Measurements from ENCODE around the gene SRPRA. TPM values are rescaled to one million over a fixed set of nuclear protein-coding genes. Genes with fewer than 3 reads are reported as not detected.
A peak's percentile ranks its signal among the peaks of the same experiment; 100 is the strongest.

Gene SRPRA
- polyA plus RNA-seq, 1 donor (not counting 4 experiments of a cell fraction or from before 2014, with no cell fraction given) = 56.0 TPM

GRCh38 chr11:126288237-126288636 lies 19.5 kb upstream of the SRPRA start:
- Histone ChIP-seq H3K36me3 (ENCODE audit: control insufficient read depth in 2 of 2, extremely low read depth in 1 of 2, insufficient read depth in 2 of 2, low read length in 2 of 2) (peaks cover 7 to 9% of the 10 kb centered on the region in 2 experiments), H3K9ac (ENCODE audit: control insufficient read depth, extremely low read depth, insufficient read depth, low read length) (no peak overlapping the region), H3K4me1 (ENCODE audit: control insufficient read depth, extremely low read depth, insufficient read depth, low read length) (peaks cover 10% of the 10 kb centered on the region), H4K20me1 (ENCODE audit: control insufficient read depth, extremely low read depth, insufficient read depth, low read length) (no peaks in the 10 kb centered on the region), H3K9me3 (ENCODE audit: control insufficient read depth, low read depth, low read length) (no peaks in the 10 kb centered on the region), H3K27me3 (ENCODE audit: control insufficient read depth, extremely low read depth, insufficient read depth, low read length) (no peaks in the 10 kb centered on the region), H3K4me2 (ENCODE audit: control insufficient read depth, extremely low read depth, insufficient read depth, low read depth, low read length) (no peak overlapping the region), H2AFZ (ENCODE audit: control insufficient read depth, low read length) (no peak overlapping the region), H3K9me1 (ENCODE audit: control insufficient read depth, extremely low read depth, insufficient read depth, low read length) (no peaks in the 10 kb centered on the region), H3K27ac (ENCODE audit: control insufficient read depth, insufficient read depth, low read length) (no peak overlapping the region), H3K4me3 (ENCODE audit: control insufficient read depth in 2 of 3, extremely low read depth in 1 of 3, insufficient read depth in 2 of 3, low read depth in 1 of 3, low read length in 3 of 3) (no peak overlapping the region), H3K79me2 (ENCODE audit: control insufficient read depth, insufficient read depth, low read length) (no peaks in the 10 kb centered on the region)
- no peak for TF ChIP-seq EZH2 (IDR thresholded peaks at IDR 0.05; ENCODE audit: low read length)
- dilution Hi-C loops (cut with MboI; ENCODE audit: extremely low pct_ligation_motif_present, low sequenced_read_pairs) = no loop called here
- DNase-seq (ENCODE audit: low read depth, low spot score) (no peak), FAIRE-seq (no peak)

- Histone ChIP-seq H3K9me3 (ENCODE audit: control insufficient read depth, low read depth, low read length) (no peaks in the 10 kb centered on the region), H3K4me3 (ENCODE audit: control insufficient read depth in 2 of 3, extremely low read depth in 1 of 3, insufficient read depth in 2 of 3, low read depth in 1 of 3, low read length in 3 of 3) (no peak overlapping the region), H3K36me3 (ENCODE audit: control insufficient read depth in 2 of 2, extremely low read depth in 1 of 2, insufficient read depth in 2 of 2, low read length in 2 of 2) (peaks cover 0 to 2% of the 10 kb centered on the region in 2 experiments), H3K9ac (ENCODE audit: control insufficient read depth, extremely low read depth, insufficient read depth, low read length) (no peak overlapping the region), H2AFZ (ENCODE audit: control insufficient read depth, low read length) (no peak overlapping the region), H3K27ac (ENCODE audit: control insufficient read depth, insufficient read depth, low read length) (no peak overlapping the region), H4K20me1 (ENCODE audit: control insufficient read depth, extremely low read depth, insufficient read depth, low read length) (no peaks in the 10 kb centered on the region), H3K27me3 (ENCODE audit: control insufficient read depth, extremely low read depth, insufficient read depth, low read length) (no peaks in the 10 kb centered on the region), H3K4me2 (ENCODE audit: control insufficient read depth, extremely low read depth, insufficient read depth, low read depth, low read length) (peak overlapping the region; percentile 12), H3K4me1 (ENCODE audit: control insufficient read depth, extremely low read depth, insufficient read depth, low read length) (peaks cover 20% of the 10 kb centered on the region), H3K9me1 (ENCODE audit: control insufficient read depth, extremely low read depth, insufficient read depth, low read length) (no peaks in the 10 kb centered on the region), H3K79me2 (ENCODE audit: control insufficient read depth, insufficient read depth, low read length) (no peaks in the 10 kb centered on the region)
- DNase-seq (ENCODE audit: low read depth, low spot score) = no peak
- dilution Hi-C loops (cut with MboI; ENCODE audit: extremely low pct_ligation_motif_present, low sequenced_read_pairs) = no loop called here
- TF ChIP-seq CTCF (optimal IDR thresholded peaks at IDR 0.05 in 1 of 3, IDR thresholded peaks at IDR 0.05 in 1 of 3, conservative IDR thresholded peaks at IDR 0.05 in 1 of 3; ENCODE audit: extremely low read depth in 1 of 3, insufficient read depth in 2 of 3, low read length in 3 of 3) (no peak), EZH2 (IDR thresholded peaks at IDR 0.05; ENCODE audit: low read length) (no peak)
- peak; percentile 79 for FAIRE-seq
Measured at GRCh38 chr11:126284829-126285228, 16.1 kb upstream of the SRPRA start.

Data from keratinocyte (primary cell).